HCT116 (cell line): ENCODE measurements around the gene ITSN1.

ENCODE experiments used
- CBX3 ChIP-seq: IDR thresholded peaks from 2 replicates; pipeline ENCODE4 v1.6.1; 2012; ENCODE audit warnings: low read depth
- CEBPB ChIP-seq: IDR thresholded peaks from 2 replicates; pipeline ENCODE4 v1.6.1; 2012; ENCODE audit warnings: low read depth
- EGR1 ChIP-seq: IDR thresholded peaks from 2 replicates; pipeline ENCODE4 v1.6.1; 2012; ENCODE audit warnings: low read depth
- ELF1 ChIP-seq: IDR thresholded peaks from 2 replicates; pipeline ENCODE4 v1.6.1; 2012; ENCODE audit warnings: low read depth, borderline replicate concordance
- EZH2phosphoT487 ChIP-seq: fragments of 200-600 bp; IDR thresholded peaks from 2 replicates; pipeline ENCODE4 v1.6.1; 2018; ENCODE audit warnings: antibody characterized with exemption, borderline replicate concordance
- POLR2A ChIP-seq: IDR thresholded peaks from 2 replicates; pipeline ENCODE4 v1.7.0; 2011; ENCODE audit warnings: borderline replicate concordance; ENCODE audit not compliant: insufficient read depth, insufficient read length; ENCODE audit errors: extremely low read depth
- POLR2AphosphoS5 ChIP-seq: IDR thresholded peaks from 2 replicates; pipeline ENCODE4 v1.6.1; 2011; ENCODE audit warnings: mild to moderate bottlenecking, low read depth, low read length, moderate library complexity
- SRF ChIP-seq: IDR thresholded peaks from 2 replicates; pipeline ENCODE4 v1.6.1; 2012; ENCODE audit warnings: low read depth
- TCF7L2 ChIP-seq: IDR thresholded peaks from 2 replicates; pipeline ENCODE4 v1.7.0; 2011; ENCODE audit warnings: borderline replicate concordance, inconsistent platforms; ENCODE audit not compliant: insufficient read depth, insufficient read length; ENCODE audit errors: extremely low read depth
- TF ChIP-seq, protein P1 (sequence below): IDR thresholded peaks from 2 replicates; pipeline ENCODE4 v1.6.1; 2012; ENCODE audit warnings: low read depth
- TF ChIP-seq, protein P2 (sequence below), 3 experiments: fragments of 200-600 bp in 1 of 3; sonication (generic) in 1 of 3; IDR thresholded peaks in 2 of 3; conservative IDR thresholded peaks in 1 of 3; 2 replicates each; pipeline ENCODE4 v1.5.1; 2012 to 2017; ENCODE audit warnings: low read depth in 2 of 3, low read length in 2 of 3, antibody characterized with exemption in 1 of 3, borderline replicate concordance in 1 of 3, control low read depth in 1 of 3, mild to moderate bottlenecking in 1 of 3, mixed read lengths in 1 of 3, mixed run types in 1 of 3, moderate library complexity in 1 of 3; ENCODE audit not compliant: insufficient read depth in 1 of 3
- TF ChIP-seq, protein P3 (sequence below): IDR thresholded peaks from 2 replicates; pipeline ENCODE4 v1.6.1; 2011; ENCODE audit warnings: mild to moderate bottlenecking, low read length, moderate library complexity; ENCODE audit not compliant: insufficient replicate concordance; ENCODE audit errors: extremely low read depth

DNA sequence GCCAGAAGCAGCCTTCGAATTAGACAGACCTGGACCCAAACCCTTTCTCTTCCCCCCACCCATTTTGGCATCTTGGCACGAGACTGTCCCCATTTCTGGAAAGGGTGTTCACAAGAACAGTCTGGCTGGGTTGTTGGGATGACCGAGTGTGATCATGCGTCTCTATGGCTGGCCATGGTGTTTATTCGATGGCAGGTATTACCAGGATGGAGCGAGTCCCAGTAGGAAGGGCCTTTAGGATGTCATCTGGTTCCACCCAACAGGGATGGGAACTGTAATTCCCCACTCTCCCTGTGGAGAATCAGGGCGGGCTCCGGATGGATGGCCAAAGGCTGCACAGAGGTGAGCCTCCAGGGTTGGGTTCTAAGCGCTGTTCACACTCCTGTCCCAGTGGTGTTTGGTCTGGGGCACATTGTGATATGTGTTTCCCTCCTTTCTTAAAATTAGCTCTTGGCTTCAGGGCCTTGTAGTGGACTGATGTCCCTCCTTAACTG, 306.7 kb downstream of the ITSN1 start:
- TF ChIP-seq CEBPB (no peak), POLR2A (no peak), ELF1 (no peak), SRF (no peak), EZH2phosphoT487 (no peak), EGR1 (no peak), TCF7L2 (no peak), CBX3 (no peak), POLR2AphosphoS5 (no peak)
- TF ChIP-seq, protein P1, sequence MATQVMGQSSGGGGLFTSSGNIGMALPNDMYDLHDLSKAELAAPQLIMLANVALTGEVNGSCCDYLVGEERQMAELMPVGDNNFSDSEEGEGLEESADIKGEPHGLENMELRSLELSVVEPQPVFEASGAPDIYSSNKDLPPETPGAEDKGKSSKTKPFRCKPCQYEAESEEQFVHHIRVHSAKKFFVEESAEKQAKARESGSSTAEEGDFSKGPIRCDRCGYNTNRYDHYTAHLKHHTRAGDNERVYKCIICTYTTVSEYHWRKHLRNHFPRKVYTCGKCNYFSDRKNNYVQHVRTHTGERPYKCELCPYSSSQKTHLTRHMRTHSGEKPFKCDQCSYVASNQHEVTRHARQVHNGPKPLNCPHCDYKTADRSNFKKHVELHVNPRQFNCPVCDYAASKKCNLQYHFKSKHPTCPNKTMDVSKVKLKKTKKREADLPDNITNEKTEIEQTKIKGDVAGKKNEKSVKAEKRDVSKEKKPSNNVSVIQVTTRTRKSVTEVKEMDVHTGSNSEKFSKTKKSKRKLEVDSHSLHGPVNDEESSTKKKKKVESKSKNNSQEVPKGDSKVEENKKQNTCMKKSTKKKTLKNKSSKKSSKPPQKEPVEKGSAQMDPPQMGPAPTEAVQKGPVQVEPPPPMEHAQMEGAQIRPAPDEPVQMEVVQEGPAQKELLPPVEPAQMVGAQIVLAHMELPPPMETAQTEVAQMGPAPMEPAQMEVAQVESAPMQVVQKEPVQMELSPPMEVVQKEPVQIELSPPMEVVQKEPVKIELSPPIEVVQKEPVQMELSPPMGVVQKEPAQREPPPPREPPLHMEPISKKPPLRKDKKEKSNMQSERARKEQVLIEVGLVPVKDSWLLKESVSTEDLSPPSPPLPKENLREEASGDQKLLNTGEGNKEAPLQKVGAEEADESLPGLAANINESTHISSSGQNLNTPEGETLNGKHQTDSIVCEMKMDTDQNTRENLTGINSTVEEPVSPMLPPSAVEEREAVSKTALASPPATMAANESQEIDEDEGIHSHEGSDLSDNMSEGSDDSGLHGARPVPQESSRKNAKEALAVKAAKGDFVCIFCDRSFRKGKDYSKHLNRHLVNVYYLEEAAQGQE, result no peak
- TF ChIP-seq, protein P2, sequence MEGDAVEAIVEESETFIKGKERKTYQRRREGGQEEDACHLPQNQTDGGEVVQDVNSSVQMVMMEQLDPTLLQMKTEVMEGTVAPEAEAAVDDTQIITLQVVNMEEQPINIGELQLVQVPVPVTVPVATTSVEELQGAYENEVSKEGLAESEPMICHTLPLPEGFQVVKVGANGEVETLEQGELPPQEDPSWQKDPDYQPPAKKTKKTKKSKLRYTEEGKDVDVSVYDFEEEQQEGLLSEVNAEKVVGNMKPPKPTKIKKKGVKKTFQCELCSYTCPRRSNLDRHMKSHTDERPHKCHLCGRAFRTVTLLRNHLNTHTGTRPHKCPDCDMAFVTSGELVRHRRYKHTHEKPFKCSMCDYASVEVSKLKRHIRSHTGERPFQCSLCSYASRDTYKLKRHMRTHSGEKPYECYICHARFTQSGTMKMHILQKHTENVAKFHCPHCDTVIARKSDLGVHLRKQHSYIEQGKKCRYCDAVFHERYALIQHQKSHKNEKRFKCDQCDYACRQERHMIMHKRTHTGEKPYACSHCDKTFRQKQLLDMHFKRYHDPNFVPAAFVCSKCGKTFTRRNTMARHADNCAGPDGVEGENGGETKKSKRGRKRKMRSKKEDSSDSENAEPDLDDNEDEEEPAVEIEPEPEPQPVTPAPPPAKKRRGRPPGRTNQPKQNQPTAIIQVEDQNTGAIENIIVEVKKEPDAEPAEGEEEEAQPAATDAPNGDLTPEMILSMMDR (IDR thresholded peaks at IDR 0.05 in 2 of 3, conservative IDR thresholded peaks at IDR 0.05 in 1 of 3; ENCODE audit: borderline replicate concordance in 1 of 3, insufficient read depth in 1 of 3, low read depth in 2 of 3, low read length in 2 of 3), result no peak
- TF ChIP-seq, protein P3, sequence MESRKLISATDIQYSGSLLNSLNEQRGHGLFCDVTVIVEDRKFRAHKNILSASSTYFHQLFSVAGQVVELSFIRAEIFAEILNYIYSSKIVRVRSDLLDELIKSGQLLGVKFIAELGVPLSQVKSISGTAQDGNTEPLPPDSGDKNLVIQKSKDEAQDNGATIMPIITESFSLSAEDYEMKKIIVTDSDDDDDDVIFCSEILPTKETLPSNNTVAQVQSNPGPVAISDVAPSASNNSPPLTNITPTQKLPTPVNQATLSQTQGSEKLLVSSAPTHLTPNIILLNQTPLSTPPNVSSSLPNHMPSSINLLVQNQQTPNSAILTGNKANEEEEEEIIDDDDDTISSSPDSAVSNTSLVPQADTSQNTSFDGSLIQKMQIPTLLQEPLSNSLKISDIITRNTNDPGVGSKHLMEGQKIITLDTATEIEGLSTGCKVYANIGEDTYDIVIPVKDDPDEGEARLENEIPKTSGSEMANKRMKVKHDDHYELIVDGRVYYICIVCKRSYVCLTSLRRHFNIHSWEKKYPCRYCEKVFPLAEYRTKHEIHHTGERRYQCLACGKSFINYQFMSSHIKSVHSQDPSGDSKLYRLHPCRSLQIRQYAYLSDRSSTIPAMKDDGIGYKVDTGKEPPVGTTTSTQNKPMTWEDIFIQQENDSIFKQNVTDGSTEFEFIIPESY, result no peak
